Activated CD8-positive, alpha-beta T cell treated with anti-CD3 and anti-CD28 coated beads for 36 hours (primary cell): ENCODE measurements around the gene CFAP299. TPM values are rescaled to one million over a fixed set of nuclear protein-coding genes. Genes with fewer than 3 reads are reported as not detected.

Experiments
- ATAC-seq: fragments of 200-7000 bp; cut with Tn5 transposase; one replicate; pipeline ENCODE4 v1.10.0; 2021; ENCODE audit warnings: mild to moderate bottlenecking, moderate library complexity
- CTCF ChIA-PET: fragments of 350-600 bp; sonication (Branson Sonifier 250); formaldehyde crosslinking; loops from one replicate; lab custom pipeline; 2021; ENCODE audit warnings: antibody characterized with exemption; lab: Charles Lee
- POLR2A ChIA-PET: fragments of 350-600 bp; sonication (Branson Sonifier 250); formaldehyde crosslinking; loops from one replicate; lab custom pipeline; 2021; ENCODE audit warnings: antibody characterized with exemption; lab: Charles Lee
- DNase-seq: peaks from one replicate; pipeline ENCODE4 v3.0.0-alpha.2; 2020
- H3K27ac Mint-ChIP-seq: one replicate; pipeline ENCODE4 v1.8.0; 2021; ENCODE audit warnings: mild to moderate bottlenecking, mixed read lengths
- H3K27me3 Mint-ChIP-seq: one replicate; pipeline ENCODE4 v1.8.0; 2021; ENCODE audit warnings: mixed read lengths
- H3K36me3 Mint-ChIP-seq: one replicate; pipeline ENCODE4 v1.8.0; 2021; ENCODE audit warnings: low read depth, mixed read lengths
- H3K4me1 Mint-ChIP-seq: one replicate; pipeline ENCODE4 v1.8.0; 2021; ENCODE audit warnings: low read depth, mixed read lengths
- H3K4me3 Mint-ChIP-seq: one replicate; pipeline ENCODE4 v1.8.0; 2021; ENCODE audit warnings: mild to moderate bottlenecking, moderate library complexity, mixed read lengths
- H3K9me3 Mint-ChIP-seq: one replicate; pipeline ENCODE4 v1.8.0; 2021; ENCODE audit warnings: mixed read lengths
- intact Hi-C: fragments of 100-400 bp; cut with micrococcal nuclease; formaldehyde crosslinking; loops from one replicate; pipeline ENCODE4 v1.10.0; 2022
- total RNA-seq, 2 experiments: library from RNA; stranded (reverse); gene quantifications; one replicate each; pipeline ENCODE4 v1.2.3, GENCODE V29; 2021
- TF ChIP-seq, protein P1 (sequence below): fragments of 200-600 bp; IDR thresholded peaks from one replicate; pipeline ENCODE4 v1.8.0; 2022; ENCODE audit warnings: antibody characterized with exemption, mild to moderate bottlenecking

CFAP299 gene
- total RNA-seq, 2 experiments from 2014 or later, result not detected

DNA sequence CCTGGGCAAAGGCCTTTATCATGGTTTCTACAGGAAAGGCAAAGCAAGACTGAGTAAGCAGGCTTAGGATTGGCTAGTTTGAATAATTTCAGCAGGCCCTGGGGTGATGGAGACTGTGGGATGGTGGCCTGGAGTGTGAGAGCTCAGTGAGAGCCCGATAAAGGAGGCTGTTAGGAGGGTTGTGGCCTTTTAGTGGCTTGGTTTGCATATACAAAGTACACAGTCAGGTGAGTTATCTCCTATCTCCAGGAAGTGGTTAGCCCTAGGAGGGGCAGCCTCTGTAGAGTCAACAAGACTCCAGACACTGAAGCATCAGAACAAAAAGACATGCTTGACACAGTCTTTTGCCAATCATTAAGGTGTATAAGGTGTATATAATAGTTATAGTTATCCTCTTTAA is 157.2 kb downstream of the CFAP299 start:
- ChIA-PET POLR2A (no interaction called here), CTCF (interaction anchor here (1.0 kb wide), 1 partner anchor 513 kb away, joined by 3 read pairs; no protein-coding TSS in a partner anchor)
- Mint-ChIP-seq H3K36me3 (peaks cover 20% of the 10 kb centered on the region), H3K4me1 (peaks cover 36% of the 10 kb centered on the region), H3K27me3 (no peaks in the 10 kb centered on the region), H3K9me3 (peaks cover 26% of the 10 kb centered on the region), H3K27ac (peak overlapping the region; percentile 82), H3K4me3 (no peak overlapping the region)
- TF ChIP-seq, protein P1, sequence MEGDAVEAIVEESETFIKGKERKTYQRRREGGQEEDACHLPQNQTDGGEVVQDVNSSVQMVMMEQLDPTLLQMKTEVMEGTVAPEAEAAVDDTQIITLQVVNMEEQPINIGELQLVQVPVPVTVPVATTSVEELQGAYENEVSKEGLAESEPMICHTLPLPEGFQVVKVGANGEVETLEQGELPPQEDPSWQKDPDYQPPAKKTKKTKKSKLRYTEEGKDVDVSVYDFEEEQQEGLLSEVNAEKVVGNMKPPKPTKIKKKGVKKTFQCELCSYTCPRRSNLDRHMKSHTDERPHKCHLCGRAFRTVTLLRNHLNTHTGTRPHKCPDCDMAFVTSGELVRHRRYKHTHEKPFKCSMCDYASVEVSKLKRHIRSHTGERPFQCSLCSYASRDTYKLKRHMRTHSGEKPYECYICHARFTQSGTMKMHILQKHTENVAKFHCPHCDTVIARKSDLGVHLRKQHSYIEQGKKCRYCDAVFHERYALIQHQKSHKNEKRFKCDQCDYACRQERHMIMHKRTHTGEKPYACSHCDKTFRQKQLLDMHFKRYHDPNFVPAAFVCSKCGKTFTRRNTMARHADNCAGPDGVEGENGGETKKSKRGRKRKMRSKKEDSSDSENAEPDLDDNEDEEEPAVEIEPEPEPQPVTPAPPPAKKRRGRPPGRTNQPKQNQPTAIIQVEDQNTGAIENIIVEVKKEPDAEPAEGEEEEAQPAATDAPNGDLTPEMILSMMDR, result no peak
- ATAC-seq (peak; percentile 93), DNase-seq (peak; percentile 64)
- intact Hi-C loops, result no loop called here

- ChIA-PET CTCF (no interaction called here), POLR2A (no interaction called here)
- TF ChIP-seq, protein P1, result no peak
- intact Hi-C loops, result no loop called here
- peaks cover 25% of the 10 kb centered on the region for H3K36me3 Mint-ChIP-seq
- ATAC-seq (no peak), DNase-seq (no peak)
- no peaks in the 10 kb centered on the region for H3K27me3 Mint-ChIP-seq
- H3K4me3 Mint-ChIP-seq, result no peak overlapping the region
- H3K9me3 Mint-ChIP-seq, result peaks cover 35% of the 10 kb centered on the region
- H3K4me1 Mint-ChIP-seq, result peaks cover 46% of the 10 kb centered on the region
- H3K27ac Mint-ChIP-seq, result no peak overlapping the region
Measured at GRCh38 chr4:80495865-80496264, 160.3 kb downstream of the CFAP299 start.

- intact Hi-C loops, result no loop called here
- Mint-ChIP-seq H3K4me1 (peaks cover 39% of the 10 kb centered on the region), H3K4me3 (no peak overlapping the region), H3K9me3 (peaks cover 34% of the 10 kb centered on the region), H3K27ac (no peak overlapping the region), H3K36me3 (peaks cover 15% of the 10 kb centered on the region), H3K27me3 (no peaks in the 10 kb centered on the region)
- POLR2A ChIA-PET, result no interaction called here
- TF ChIP-seq, protein P1, result no peak
- CTCF ChIA-PET, result no interaction called here
- DNase-seq (no peak), ATAC-seq (no peak)
Measured at GRCh38 chr4:80498725-80499124, 163.2 kb downstream of the CFAP299 start.

DNA sequence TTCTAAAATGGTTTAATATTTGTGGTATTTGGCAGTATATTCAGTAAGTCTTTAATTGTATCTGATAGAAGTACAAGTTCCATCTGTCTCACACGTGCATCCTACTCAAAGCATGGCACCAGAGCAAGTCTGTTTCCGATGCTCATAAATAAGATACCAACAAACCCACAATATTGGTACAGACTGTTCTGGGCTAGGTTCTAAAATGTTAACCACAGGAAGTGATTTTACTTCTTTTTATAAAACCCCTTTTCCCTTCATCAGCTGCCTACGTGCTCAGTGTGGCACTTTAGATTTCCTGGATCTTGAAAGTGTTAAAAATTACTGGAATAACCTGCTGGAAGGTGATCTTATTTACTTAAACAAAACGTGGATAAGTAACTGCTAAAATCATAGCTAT is 165.1 kb downstream of the CFAP299 start:
- peak; percentile 91 for ATAC-seq
- H3K4me3 Mint-ChIP-seq, result no peak overlapping the region
- ChIA-PET POLR2A (no interaction called here), CTCF (no interaction called here)
- TF ChIP-seq, protein P1, result no peak
- H3K36me3 Mint-ChIP-seq, result peaks cover 15% of the 10 kb centered on the region
- peak overlapping the region; percentile 86 for H3K27ac Mint-ChIP-seq
- H3K9me3 Mint-ChIP-seq, result peaks cover 30% of the 10 kb centered on the region
- no peaks in the 10 kb centered on the region for H3K27me3 Mint-ChIP-seq
- peak; percentile 53 for DNase-seq
- H3K4me1 Mint-ChIP-seq, result peaks cover 33% of the 10 kb centered on the region
- intact Hi-C loops, result no loop called here

- POLR2A ChIA-PET, result no interaction called here
- Mint-ChIP-seq H3K27ac (no peak overlapping the region), H3K4me1 (peaks cover 28% of the 10 kb centered on the region), H3K36me3 (no peaks in the 10 kb centered on the region), H3K4me3 (no peak overlapping the region), H3K27me3 (no peaks in the 10 kb centered on the region), H3K9me3 (peaks cover 3% of the 10 kb centered on the region)
- DNase-seq (no peak), ATAC-seq (no peak)
- intact Hi-C loops, result no loop called here
- CTCF ChIA-PET, result interaction anchor here (0.7 kb wide), 1 partner anchor 31 kb away, joined by 3 read pairs; no protein-coding TSS in a partner anchor
- TF ChIP-seq, protein P1, result no peak
Measured at GRCh38 chr4:80507077-80507476, 171.5 kb downstream of the CFAP299 start.
